HL-60/S4 treated with phorbol 12-myristate 13-acetate at 8.2 ng/mL for 4 days and 3 days (cell line): ENCODE results near the gene PTGIR.

ENCODE experiments used
- in situ Hi-C: fragments of 300-500 bp; cut with MboI; formaldehyde crosslinking; loops from 2 replicates; pipeline ENCODE4 v1.15.0; 2022; ENCODE audit warnings: low sequenced_read_pairs

The PTGIR gene

GRCh38 chr19:46624958-46625661 is at the start of gene PTGIR:
TSS of gene PTGIR (minus strand) at chr19:46625089. CDS start at chr19:46624225, 864 bp downstream.
- in situ Hi-C loops, result no loop called here

- in situ Hi-C loops, result no loop called here
Measured at GRCh38 chr19:46670813-46671212, 45.9 kb upstream of the PTGIR start.

- in situ Hi-C loops, result no loop called here
Measured at GRCh38 chr19:46668662-46669061, 43.8 kb upstream of the PTGIR start.

- in situ Hi-C loops, result no loop called here
Measured at GRCh38 chr19:46665072-46665471, 40.2 kb upstream of the PTGIR start.

- in situ Hi-C loops, result no loop called here
Measured at GRCh38 chr19:46661735-46662592, 37.1 kb upstream of the PTGIR start.

GRCh38 chr19:46661020-46661731 is 36.3 kb upstream of the PTGIR start, which contains the start of gene DACT3:
TSS of gene DACT3 (minus strand) at chr19:46661182. CDS start at chr19:46661064, 118 bp downstream.
- in situ Hi-C loops, result no loop called here

- in situ Hi-C loops, result no loop called here
Measured at GRCh38 chr19:46660551-46661019, 35.7 kb upstream of the PTGIR start.

GRCh38 chr19:46660008-46660517 is 35.2 kb upstream of the PTGIR start:
- in situ Hi-C loops, result no loop called here

- in situ Hi-C loops, result no loop called here
Measured at GRCh38 chr19:46659151-46660007, 34.5 kb upstream of the PTGIR start.

- in situ Hi-C loops, result no loop called here
Measured at GRCh38 chr19:46656541-46656940, 31.7 kb upstream of the PTGIR start.

- in situ Hi-C loops, result no loop called here
Measured at GRCh38 chr19:46654621-46655152, 29.8 kb upstream of the PTGIR start.

GRCh38 chr19:46650445-46650844 is 25.6 kb upstream of the PTGIR start:
- in situ Hi-C loops, result no loop called here

GRCh38 chr19:46648961-46649960 is 24.4 kb upstream of the PTGIR start:
- in situ Hi-C loops, result no loop called here

GRCh38 chr19:46648060-46648960 is 23.4 kb upstream of the PTGIR start:
- in situ Hi-C loops, result no loop called here

- in situ Hi-C loops, result no loop called here
Measured at GRCh38 chr19:46646402-46646801, 21.5 kb upstream of the PTGIR start.

GRCh38 chr19:46644720-46645119 is 19.8 kb upstream of the PTGIR start:
- in situ Hi-C loops, result no loop called here

GRCh38 chr19:46640656-46641055 is 15.8 kb upstream of the PTGIR start:
- in situ Hi-C loops, result no loop called here
